ENCODE data around the gene KRT86.

DNA sequence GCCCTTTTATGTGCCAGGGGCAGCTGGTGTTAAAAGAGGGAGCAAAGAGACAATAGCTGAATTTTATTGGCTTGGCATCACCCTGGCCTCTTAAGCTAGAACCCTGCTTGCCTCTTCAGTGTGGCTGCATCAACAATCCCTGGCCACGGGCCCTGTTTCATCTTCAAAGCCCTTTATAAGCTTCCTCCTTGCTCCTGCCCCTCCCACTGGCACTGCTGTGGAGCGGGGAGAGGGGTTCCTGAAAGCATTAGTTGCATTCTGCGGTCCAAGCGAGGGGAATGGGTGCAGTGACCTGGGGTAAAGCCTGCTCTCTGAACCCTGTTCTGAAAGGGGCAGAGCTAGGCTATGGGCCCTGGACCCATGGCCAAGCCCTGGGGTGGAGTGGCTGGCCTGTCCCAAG, 47.0 kb downstream of the KRT86 start:
- no peak for TF ChIP-seq POLR2A (IDR thresholded peaks at IDR 0.05)
- no peak for TF ChIP-seq EP300 (IDR thresholded peaks at IDR 0.05)
